NCI-H1417 treated with DMSO at 0.1 percent for 48 hours (cell line): ENCODE data around the gene CYP26A1.

Experiments used
- DNase-seq: peaks from one replicate; lab custom pipeline; 2025; lab: John Stamatoyannopoulos, UW

Gene CYP26A1

GRCh38 chr10:93064874-93065660 is 8.6 kb upstream of the CYP26A1 start:
- DNase-seq, result no peak

GRCh38 chr10:93065675-93066543 is 7.8 kb upstream of the CYP26A1 start:
- no peak for DNase-seq

DNA sequence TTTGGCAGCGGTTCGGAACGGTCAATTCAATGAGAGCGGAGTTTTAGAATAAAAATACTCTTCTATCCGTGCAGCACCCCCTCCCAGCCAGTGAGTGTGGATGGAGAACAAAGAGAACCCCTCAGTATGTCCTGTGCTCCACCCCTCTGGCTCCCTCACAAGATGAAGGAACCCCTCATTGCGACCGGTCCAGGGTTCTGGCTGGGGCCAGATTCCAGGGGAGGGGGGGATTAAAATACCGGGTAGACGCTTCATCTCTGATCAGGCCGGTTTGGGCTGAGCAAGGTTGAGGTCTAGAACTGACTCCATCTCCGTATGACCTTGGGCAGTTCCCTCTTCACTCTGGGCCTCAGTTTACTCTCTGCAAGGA is 7.2 kb upstream of the CYP26A1 start:
- DNase-seq, result no peak

- no peak for DNase-seq
Observed at GRCh38 chr10:93067443-93068365, 6.0 kb upstream of the CYP26A1 start.

DNA sequence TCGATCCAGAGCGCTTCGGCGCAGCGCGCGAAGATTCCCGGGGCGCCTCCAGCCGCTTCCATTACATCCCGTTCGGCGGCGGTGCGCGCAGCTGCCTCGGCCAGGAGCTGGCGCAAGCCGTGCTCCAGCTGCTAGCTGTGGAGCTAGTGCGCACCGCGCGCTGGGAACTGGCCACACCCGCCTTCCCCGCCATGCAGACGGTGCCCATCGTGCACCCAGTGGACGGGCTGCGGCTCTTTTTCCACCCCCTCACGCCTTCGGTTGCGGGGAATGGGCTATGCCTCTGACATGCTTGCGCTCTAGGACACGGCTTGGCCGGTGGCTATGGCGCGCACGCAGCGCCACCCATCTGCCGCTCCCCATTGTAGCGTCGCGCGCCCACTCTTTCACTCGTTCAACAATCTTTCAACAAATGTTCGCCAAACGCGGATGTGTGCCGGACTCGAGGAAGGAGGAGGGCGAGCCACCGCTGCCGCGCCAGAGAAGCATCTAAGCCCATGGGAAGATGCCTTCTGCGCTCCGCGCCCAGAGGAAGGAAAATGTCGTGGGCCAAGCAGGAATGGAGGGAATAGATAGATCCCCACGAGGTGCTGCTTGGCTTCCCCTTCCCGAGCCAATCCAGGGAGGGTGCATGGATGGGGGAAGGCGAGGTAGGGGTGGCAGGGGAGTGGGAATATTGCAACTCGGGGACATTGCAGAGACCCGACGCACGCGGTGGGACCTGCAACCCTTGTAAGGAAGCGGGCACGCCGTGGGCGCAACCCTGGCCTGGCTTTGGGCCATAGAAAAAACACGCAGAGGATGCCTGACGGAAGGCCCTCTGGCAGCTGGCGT is 5.1 kb upstream of the CYP26A1 start:
- no peak for DNase-seq

DNA sequence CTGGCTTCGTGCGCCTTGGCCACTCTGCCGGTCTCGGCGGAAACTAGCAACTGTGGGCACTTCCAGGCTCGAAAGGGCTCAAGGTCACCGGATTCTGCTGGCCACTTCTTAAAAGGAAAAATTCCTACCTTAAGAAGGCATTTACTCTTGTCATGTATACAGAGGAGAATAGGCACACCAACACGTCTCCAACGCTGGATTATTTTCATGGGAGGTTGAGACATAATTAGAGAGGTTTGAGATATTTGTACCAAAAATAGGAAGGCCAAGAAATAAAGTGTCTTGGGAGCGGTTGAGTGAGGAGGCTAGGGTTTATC is 4.5 kb upstream of the CYP26A1 start:
- DNase-seq, result no peak

GRCh38 chr10:93070378-93071176 is 3.1 kb upstream of the CYP26A1 start:
- no peak for DNase-seq

DNA sequence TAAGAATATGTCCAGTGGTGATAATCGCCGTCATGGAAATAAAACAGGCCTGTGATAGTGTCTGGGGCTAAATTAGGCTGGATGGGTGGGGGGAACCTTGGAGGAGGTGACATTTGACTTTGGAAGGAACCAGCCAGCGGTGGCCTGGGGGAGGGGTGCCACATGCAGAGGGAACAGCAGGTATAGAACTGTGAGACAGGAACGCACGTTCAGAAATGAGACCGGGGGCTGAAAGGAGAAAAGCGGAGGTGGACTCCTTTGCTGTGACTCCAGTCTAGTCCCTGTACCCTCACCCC is 2.6 kb upstream of the CYP26A1 start:
- no peak for DNase-seq

GRCh38 chr10:93071674-93072224 is 1.9 kb upstream of the CYP26A1 start:
- DNase-seq, result no peak

DNA sequence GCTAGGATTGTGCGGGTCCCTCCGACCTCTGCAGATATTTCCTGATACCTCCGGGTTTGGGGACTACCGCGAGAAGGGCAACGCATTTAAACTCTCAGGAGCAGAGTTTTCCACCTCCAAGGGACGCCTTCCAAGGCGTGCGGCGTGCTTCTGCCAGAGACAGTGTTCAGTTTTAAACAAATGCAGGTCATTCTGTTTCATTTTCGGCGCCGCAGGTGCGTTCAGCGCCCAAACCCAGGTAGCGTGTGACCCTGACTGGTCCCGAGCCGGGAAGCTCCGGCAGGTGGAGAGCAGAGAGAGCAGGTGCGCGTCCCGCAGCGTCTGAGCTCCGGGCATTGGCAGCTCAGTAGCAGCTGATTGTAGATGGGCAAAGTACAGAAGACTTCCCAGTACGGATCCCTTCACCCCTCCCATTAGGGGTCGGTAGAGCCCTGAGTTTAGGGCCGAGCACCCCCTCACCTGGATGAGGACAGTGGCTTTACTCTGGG is 1.4 kb upstream of the CYP26A1 start:
- DNase-seq, result no peak

GRCh38 chr10:93072713-93073538 is 767 bp upstream of the CYP26A1 start:
- no peak for DNase-seq

GRCh38 chr10:93074147-93074596 is 479 bp downstream of the CYP26A1 start:
- DNase-seq, result no peak

GRCh38 chr10:93074597-93075368 is 1.1 kb downstream of the CYP26A1 start:
- DNase-seq, result no peak

DNA sequence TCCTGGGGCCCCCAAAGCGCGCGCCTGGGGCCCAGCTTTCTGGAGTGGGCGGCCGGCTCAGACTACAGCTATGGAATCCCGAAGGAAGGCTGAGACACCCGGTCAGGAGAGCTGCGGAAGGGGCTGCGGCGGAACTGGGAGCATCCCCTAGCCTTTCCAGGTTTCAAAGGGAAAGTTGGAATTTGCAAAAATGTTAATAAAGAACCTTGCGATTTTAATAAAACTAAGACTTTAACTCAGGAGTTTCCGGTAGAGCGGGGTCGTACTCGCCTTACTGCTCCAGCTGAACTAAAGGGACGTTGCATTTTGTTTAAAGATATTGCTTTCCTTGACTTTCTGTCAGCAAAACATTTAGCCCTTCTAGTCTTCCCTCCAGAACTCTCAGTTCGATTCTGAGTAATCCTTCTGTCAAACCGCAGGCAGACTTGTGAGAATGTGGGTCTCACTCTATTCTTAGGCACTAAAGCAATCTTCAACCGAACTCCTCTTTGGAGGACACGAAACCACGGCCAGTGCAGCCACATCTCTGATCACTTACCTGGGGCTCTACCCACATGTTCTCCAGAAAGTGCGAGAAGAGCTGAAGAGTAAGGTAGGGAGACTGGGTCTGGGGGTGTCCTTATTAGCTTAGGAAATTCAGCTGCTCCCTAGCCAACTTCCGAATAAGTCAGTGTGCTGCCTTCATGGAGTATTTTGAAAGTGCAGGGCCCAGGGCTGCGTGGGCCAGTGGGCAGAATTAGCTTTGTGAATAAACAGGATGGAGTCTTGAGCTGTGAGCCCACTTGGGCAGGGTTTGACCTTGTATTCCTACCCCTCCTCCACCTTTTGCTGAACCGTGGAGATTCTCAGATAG is 1.9 kb downstream of the CYP26A1 start:
- no peak for DNase-seq

GRCh38 chr10:93076871-93077270 is 3.2 kb downstream of the CYP26A1 start:
- DNase-seq, result no peak

- no peak for DNase-seq
Observed at GRCh38 chr10:93077860-93078337, 4.2 kb downstream of the CYP26A1 start.

GRCh38 chr10:93079663-93080349 is 6.1 kb downstream of the CYP26A1 start:
- DNase-seq, result no peak
